CD4-positive, alpha-beta T cell treated with Interleukin-10 for 1 hour (primary cell): ENCODE measurements around the gene ST6GALNAC3.
A peak's percentile ranks its signal among the peaks of the same experiment; 100 is the strongest.
"Not testable (repeated sequence)": the region's sequence is repeated elsewhere in the genome, so short reads cannot be mapped to it uniquely, and the experiment has no call there.

Source experiments
- DNase-seq: peaks from one replicate; pipeline ENCODE4 v3.0.0-alpha.2; 2020

Gene ST6GALNAC3

DNA sequence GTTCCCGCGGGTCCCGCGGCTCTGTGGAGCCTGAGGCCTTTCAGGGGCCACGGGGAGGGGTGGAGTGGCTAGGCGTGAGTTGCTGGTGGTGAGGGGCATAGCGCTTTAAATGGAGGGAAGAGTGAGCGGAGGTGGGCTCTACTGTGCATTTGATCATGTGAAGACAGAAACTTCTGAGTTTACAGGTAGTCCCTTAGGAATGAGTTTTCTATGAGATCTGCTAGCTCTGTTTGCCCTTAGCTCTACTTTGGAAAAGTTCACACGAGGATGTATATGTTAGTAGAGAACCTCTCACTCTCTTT lies 593 bp downstream of the ST6GALNAC3 start:
- DNase-seq: no peak

DNA sequence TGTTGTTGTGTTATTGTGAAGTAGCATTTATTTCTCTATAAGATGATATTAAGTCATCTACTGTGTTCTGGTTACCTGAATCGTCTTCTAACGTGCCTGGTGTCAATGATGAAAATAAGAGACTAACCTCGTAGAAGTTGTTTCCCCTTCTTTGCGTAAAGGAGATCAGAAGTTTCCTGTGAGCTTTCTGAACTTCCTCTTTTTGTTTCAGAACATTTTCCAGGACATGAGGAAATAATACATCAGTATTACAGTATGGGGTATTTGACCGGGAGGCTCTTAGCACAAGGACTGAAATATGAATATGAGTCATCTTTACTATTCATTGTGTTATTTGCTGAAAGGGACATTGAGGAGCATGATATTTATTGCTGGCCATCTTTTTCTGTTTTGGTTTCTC lies 1.3 kb downstream of the ST6GALNAC3 start:
- peak; percentile 4 for DNase-seq

DNA sequence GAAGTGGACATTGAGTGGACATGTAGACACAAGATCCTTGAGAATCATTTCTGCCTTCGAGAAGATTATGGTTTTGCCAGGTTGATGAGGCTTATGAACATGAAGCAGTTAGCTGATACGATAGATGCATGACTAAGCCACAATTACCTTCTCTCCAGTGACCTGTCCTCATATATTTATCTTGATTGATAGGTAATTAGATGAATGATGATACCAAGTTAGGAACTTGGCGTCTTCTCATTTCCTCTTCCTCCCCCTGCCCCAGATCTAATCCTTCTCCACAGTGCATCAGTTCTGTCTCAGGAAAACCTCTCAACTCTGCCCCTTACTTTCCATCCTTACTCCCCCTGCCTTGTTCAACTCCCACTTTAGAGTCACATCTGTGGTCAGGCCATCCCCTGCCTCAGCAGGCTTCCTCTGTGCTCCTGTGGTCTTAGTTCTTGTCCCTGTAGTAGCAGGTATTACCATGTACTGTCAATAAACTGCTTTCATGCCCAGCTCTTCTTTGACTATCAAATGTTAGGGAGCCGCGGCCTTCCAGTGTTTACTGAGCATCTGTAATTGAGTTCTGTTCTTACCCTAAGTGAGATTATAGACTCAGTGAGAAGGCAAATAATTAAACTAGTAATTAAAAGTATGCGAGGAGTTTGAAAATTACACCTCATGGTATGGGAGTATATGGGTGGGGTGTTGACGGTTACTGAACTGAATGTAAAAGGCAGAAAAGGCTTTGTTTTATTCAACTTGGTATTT lies 5.1 kb downstream of the ST6GALNAC3 start:
- no peak for DNase-seq

DNA sequence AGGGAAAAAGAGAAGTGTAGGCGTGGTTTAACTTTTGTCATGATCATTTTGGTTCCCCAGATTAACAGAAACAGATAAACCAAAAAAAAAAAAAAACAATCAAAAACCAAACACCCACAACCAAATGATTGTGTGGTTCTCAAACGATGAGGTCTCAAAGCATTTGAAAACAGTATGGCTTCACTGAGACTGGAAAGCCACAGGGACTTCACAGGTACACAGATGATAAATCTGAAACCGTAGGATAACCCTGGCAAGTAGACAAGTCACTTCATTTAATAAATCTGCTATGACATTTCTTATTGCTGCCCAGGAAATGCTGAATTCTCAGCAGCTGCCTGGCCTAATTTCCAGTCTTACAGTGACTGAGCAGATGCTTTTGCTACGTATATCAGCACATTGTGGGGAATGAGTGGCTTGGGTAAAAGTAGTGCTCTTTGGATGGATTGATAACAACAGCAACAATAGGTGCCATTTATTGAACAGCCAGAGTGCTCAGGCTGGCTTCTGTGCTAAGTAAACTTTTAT lies 6.1 kb downstream of the ST6GALNAC3 start:
- DNase-seq: no peak

DNA sequence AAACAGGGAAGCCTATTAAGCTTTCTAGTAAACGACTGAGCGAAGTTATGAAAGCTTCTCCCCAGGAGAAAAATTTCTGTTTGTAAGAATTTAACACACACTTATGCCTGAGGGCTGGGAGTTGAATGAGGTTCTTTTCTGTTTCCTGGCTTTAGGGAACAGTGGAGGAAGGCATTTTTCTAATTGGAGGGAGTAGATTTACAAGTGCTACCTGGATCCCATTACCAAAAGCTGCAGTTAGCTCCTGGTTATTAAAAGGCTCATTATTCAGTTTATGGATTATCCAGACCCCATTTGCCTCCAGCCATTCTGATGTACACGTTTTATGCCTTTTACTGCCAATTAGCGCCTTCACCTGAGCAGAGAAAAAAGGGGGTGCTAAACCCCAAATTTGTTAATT lies 7.5 kb downstream of the ST6GALNAC3 start:
- no peak for DNase-seq

DNA sequence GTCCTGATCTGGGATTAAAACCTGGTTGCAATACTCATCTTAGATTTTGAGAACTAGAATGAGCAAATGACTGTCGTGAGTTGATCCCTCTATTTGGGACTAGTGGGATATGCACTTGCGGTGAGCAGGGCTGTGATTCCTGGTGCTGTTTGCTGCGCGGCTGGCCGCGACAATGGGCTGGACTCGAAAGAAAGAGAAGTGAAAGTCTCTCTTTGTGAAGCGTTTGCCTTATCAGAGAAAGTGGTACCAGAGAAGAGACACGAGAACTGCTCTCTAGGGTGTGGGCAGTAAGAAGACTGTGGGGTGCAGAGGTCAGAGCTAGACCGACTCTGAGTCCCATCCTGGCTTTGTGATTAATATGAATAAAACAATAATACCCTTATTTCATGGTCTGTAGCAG lies 8.6 kb downstream of the ST6GALNAC3 start:
- DNase-seq: no peak

DNA sequence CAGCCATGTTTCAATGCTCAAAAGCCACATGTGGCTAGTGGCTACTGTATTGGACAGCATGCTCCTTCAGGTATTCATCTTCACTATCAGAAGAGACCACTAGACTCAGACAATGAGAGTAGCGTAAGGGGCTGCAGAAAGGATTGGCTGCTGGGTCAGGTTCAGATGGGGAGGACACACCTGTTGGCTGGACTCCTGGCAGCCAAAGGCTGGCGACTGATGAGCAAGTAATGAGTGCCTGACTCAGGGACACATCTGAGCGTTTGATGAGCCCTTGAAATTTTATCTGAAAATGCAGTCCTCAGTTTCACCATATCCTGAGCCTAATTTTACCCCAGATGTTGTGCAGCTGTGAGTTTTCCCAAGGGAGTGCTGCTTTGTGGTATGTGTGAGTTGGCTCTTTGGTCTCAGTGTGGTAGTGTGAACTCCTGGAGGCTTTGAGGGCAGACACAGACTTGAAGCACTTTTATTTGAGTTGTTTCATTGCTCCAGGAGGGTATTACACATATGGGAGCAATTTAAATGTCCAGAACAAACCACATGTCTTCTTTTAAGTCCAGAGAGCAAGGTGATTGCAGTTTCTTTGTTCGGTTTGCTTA lies 9.6 kb downstream of the ST6GALNAC3 start:
- DNase-seq: no peak

DNA sequence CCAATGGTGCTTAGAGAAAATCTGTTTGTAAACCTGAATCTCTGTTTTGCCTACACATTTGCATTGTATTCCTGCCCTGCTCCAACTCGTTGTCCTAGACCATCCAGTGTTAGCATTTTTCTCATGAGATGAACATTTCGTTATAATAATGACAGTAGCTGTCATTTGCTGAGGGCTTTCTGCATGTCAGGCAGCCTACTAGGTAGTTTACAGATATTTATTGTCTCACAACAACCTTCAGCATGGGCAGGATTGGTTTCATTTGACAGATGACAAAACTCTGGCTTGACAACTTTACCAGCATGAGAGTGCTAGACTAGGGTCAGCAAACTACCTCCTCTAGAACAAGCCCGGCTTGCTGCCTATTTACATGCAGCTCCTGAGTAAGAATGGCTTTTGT lies 10.1 kb downstream of the ST6GALNAC3 start:
- DNase-seq: no peak

DNA sequence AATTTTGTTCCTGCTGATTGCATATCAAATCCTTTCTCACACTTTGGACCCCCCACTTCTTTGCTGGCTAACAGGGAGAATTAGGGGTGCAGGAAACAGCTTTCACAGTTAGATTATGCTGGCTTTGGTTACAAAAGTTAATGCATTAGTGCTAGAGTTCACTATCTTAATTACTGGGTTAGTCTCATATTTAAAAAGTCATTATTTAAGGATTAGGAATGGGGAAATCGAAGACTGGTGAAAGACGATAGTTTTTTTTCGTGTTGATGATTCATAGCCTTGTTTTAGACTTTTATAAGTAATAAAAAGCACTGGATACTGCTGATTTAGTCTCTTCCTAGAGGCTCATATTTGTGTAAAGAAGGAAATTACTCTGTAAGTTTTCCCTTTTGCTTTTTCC lies 11.6 kb downstream of the ST6GALNAC3 start:
- DNase-seq: no peak

DNA sequence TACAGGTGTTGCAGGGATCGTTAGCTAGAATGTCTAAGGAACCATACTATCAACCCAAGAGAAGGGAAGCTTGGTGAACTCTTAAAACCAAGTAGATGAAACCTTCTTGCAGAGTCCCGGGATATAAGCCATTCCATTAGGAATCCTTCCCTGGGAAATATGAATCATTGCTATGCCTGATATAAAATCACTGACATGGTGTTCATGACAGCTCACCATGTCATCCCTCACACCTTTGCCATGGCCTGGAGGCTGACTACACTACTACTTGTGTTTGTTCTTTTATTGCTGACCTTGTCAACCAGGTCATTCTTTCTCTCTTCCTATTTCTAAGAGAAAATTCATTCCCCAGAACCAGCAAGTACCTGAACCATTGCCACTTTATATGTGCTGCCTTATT lies 12.1 kb downstream of the ST6GALNAC3 start:
- DNase-seq: no peak

DNA sequence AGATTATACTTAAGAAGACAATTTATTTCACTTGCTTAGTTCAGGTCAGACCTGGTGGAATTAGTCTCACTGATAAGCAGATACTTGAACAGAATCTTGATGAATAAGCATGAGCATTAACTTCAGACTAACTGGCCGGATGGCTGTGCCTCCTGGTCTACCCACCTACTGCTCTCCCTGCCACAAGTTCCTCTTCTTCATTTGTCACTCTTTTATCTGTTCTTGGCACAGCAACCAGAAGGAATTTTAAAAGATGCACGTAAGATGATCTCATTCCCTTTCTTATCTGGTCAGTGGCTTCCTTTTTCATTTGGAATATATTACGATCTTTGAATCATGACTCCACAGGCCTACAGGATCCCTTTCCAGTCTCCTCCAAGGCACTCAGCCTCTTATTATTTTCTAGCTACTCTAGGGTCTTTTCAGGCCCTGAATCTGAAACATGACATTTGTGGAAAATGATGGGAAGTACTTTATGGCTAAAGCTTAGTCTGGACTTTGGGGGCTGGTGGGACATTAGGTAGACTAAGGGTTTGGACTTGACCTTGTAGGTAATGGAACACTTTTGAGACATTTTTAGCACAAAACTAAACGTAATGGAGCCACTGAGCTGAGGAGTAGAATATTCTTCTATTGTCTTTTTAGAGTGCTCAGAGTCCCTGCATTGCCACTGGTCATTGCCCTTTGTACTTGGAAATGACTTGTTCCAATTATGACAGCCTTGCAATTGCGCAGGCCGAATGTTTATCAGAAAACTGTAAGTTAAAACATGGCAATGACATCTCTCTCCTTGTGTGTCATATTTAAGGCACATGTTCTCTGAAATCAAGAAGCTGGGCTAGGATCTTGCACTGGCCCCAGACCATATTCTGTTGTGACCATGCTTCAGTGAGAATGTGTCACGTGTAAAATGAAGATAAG lies 16.0 kb downstream of the ST6GALNAC3 start:
- DNase-seq: no peak

DNA sequence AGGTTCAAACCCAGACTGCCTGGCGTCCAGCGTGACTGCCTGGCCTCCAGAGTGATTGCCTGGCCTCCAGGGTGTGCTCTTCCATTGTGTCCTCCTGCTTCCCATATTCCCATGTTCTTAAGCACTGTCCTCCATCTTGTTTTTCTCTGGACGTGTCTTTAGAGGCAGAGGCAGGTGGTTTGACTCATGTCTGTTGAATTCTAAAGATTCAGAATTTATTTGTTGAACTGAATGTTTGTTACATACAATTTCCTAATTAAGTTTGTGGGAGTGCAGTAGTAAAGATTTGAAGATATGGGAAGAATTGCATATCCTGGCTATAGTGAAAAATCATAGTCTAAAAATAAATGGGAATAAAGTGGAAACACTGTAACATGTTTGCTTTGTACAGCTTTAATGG lies 18.3 kb downstream of the ST6GALNAC3 start:
- no peak for DNase-seq

DNA sequence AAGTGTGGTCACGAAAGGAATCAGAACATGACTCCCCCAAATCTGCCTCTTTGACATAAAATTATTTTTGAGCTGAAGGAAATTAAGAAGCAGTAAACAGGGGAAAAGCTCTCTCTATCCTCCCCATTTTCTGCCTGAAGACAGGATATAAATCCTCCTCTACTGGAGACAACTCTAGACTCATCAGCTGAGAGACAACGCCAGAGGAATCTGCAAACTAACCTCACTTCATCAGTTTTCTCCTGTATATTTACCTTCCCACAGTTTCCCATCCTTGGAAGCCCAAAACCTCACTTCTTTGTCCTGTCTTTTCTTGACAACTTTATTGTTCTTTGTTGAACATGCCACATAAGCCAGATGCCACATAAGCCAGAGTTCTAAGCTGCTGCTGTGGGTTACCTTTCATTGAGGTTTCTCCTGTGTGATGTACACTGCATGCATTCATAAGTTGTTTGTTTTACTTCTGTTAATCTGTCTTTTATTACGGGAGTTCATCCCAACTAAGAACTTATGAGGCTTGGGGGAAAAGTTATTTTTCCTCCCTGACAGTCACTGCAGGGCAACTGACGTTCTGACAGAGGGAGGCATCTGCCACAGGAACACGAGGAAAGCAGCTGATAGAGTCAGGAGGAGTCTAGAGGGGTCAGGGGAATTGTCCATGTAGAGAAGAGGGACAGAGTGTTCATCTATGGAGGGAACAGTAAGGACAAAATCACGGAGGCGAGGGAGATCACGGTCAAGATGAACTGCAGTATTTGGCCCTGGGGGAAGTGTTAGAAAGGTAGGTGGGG lies 19.2 kb downstream of the ST6GALNAC3 start:
- no peak for DNase-seq

DNA sequence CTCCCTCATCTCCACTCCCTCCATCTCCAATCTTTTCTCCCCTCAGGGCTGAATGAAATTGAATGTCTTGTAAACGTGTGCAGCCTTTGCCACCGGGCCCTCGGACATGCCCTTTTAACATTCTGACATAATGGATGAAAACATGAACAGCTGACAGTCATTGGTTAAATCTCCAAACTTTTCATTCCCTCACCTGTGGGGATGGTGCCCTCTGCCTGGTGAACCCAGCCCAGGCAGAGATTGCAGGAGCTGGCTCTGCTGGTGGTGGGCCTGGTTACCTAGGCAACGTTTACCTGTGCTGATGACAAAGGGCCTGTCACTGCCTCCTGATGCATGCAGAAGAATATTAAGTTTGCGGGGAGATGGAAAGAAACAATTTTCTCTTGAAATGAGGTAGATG lies 21.3 kb downstream of the ST6GALNAC3 start:
- DNase-seq: no peak

DNA sequence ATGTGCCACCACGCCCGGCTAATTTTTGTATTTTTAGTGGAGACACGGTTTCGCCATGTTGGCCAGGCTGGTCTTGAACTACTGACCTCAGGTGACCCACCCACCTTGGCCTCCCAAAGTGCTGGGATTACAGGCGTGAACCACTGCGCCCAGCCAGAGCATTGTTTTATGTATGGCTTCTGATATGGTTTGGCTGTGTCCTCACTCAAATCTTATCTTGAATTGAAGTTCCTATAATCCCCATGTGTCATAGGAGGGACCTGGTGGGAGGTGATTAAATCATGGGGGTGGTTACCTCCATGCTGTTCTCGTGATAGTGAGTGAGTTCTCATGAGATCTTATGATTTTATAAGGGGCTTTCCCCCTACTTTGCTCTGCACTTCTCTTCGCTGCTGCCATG lies 22.5 kb downstream of the ST6GALNAC3 start:
- DNase-seq: not testable (repeated sequence)

DNA sequence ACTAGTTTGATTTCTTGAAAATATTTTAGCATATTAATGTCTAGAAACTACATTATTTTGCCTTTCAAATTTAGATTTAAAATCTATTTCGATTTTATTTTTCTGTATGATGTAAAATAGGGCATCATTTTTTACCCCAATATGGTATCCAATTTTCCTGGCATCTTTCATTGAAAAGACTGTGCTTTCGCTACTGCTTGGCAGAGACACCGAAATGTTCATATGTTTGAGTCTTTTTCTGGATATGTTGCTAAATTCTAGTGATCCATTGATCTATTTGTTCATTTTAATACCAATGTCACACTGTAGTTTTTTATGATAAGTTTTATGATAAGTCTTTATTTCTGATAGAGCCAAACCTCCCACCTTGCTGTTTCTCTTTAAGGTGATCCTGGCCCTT lies 24.3 kb downstream of the ST6GALNAC3 start:
- DNase-seq: no peak

DNA sequence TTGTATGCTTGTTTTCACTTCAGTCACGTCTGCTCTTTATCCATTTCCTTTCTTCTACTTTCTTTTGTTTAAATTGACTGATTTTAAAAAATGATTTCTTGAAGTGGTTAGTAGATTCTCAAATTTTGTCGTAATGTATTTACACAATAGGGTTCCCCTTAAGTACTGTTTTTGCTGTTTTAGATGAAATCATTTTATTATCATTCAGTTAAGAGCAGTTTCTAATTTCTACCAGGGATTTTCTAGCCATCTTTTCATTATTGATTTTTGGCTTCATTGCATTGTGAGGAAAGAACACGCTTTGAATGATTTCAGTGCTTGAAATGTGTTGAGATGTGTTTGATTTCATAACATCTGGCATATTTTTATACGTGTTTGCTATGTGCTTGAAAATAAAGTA lies 27.0 kb downstream of the ST6GALNAC3 start:
- DNase-seq: no peak

DNA sequence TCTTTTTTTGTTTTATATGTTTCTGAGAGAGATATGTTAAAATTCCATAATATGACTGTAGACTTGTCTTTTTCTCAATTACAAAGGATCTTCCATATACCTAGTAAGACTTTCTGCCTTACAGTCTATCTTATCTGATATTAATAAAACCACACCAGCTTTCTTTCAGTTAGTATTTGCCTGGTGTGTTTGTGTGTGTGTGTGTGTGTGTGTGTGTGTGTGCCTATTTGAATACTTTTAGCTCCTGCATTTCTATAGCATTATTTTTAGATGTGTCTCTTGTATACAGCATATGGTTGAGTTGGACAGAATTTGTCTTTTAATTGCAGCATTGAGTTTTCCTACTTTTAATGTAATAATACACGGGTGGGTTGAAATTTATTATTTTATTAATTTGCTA lies 27.5 kb downstream of the ST6GALNAC3 start:
- DNase-seq: no peak

DNA sequence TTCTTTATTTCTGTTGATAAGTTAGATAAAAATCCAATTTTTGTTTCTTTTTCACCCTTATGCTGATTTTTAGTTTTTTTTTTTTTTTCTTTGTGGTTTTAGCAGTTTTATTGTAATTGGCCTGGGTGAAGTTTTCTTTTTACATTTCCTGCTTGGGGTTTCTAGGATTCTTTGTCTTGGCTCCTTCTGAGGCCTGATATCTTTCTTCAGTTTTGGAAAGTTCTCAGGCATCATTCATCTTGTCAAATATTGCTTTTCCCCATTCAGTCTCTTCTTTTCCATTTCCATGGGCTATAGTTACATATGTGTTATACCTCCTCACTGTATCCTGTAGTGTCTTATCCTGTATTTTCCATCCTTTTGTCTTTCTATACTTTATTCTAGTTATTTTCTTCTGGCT lies 28.5 kb downstream of the ST6GALNAC3 start:
- DNase-seq: no peak

DNA sequence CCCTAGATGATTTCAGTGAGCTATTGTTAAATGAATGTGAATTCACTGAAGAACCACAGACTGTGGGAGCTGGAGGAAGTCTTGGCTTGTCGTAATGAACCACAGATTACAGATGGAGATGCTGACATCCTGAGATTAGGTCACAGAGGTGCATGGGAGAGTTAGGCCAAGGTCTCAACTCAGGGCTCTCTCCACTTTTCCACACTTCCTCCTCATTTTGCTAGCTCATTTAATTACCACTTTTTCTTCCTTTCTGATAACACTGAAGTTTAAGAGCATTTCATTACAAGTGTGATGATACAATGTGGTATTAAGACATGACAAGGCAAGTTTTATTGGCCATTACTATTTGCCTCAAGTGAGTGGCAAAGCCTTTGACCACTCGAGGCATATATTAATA lies 30.8 kb downstream of the ST6GALNAC3 start:
- no peak for DNase-seq

DNA sequence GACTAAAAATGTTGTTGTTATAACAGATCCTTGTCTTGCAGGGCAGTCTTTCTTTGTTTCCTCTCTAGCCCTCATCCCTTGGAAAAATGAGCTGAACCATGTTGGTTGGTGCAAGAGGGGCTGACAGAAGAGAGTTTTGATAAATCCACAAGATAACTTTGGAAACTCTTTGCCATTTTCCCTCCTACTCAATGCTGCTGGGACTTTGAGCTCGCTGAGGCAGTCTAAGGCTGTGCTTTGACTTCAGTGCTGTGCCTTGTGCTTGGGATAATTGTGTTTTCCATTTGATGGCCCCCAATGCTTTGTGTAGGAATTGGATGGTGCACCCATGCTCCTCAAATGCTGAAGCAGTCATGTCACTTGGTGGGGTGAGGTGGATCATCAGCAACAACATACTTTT lies 31.7 kb downstream of the ST6GALNAC3 start:
- DNase-seq: no peak

DNA sequence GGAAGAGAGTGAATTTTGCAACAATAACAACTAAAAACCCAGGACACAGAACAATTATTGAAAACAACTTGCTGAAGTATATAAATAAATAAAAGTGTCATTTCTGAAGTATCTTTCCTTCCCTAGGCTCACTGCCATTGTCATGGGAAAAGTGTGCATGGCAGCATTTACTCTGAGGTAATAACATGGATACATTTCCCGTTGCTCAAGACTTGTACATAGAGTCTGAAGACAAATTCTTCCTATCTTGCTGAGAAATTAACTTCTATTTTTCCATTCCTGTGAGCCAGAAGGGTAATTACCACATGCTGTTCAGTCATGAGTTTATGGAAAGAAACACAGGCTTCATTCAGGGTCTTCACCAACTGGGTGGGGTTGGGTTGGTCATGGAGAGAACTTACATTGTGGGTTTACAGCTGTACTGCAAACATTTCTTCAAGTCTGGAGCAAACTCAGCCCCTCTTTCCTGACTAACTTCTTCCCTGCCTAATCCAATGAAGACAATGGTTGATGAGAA lies 32.2 kb downstream of the ST6GALNAC3 start:
- no peak for DNase-seq

DNA sequence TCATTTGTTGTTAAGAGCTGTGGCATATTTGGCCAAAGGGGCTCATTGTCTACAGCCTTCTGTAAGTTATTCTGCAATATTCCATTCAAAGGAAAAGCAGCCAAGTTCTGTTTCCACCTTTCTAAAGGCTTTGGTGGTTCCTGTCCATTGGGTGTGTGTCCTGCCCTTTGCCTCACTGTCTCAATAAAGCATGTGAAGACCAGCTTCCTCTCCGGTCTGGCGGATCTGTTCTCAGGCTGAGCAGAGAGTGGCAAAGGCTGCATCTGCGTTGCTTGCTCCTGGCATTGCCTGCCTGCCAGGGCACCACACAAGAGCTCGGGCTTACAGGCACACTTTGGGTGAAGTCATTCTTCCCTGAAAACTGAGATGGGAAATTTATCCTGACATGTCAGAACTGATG lies 34.9 kb downstream of the ST6GALNAC3 start:
- DNase-seq: no peak
